Middle frontal gyrus (tissue), 1 donor: ENCODE data around the gene GUCY1A1.
"Not testable (repeated sequence)": the region's sequence is repeated elsewhere in the genome, so short reads cannot be mapped to it uniquely, and the experiment has no call there.

Experiments
- DNase-seq: peaks from one replicate; pipeline ENCODE4 v3.0.0-alpha.2; 2015; ENCODE audit warnings: low spot score; ENCODE audit errors: extremely low spot score

GUCY1A1 gene, protein sequence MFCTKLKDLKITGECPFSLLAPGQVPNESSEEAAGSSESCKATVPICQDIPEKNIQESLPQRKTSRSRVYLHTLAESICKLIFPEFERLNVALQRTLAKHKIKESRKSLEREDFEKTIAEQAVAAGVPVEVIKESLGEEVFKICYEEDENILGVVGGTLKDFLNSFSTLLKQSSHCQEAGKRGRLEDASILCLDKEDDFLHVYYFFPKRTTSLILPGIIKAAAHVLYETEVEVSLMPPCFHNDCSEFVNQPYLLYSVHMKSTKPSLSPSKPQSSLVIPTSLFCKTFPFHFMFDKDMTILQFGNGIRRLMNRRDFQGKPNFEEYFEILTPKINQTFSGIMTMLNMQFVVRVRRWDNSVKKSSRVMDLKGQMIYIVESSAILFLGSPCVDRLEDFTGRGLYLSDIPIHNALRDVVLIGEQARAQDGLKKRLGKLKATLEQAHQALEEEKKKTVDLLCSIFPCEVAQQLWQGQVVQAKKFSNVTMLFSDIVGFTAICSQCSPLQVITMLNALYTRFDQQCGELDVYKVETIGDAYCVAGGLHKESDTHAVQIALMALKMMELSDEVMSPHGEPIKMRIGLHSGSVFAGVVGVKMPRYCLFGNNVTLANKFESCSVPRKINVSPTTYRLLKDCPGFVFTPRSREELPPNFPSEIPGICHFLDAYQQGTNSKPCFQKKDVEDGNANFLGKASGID

DNA sequence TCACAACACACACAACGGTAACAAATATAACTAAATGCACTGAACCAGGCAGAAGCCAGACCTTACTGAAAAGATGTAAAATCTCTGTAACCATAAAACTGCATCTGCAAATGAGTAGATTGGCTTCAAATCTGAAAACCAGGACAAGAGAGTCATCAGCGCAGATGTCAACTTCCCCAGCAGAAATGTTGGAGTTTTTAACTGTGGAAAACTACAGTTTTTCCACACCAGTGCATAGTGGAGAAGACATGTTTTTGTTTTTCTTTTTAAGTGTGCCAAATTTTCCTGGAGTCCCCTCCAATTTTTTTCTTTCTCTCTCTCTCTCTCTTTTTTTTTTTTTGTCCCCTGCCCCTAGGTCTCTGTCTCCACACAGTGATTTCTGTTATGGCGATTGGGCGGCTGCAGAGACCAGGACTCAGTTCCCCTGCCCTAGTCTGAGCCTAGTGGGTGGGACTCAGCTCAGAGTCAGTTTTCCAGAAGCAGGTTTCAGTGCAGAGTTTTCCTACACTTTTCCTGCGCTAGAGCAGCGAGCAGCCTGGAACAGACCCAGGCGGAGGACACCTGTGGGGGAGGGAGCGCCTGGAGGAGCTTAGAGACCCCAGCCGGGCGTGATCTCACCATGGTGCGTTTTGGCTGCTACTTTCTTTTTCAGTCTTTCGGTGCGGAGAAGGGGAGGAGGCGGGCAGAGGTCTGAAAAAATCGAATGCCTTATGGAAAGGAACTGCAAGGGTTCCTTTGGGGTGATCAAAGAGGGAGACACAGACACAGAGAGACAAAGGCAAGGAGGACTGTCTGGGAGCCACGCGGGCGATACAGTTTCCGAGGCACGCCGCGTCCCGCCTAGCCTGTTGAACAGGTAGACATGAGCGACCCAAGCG lies at the start of gene GUCY1A1:
GUCY1A1 (plus strand) TSS at position 505 of the 878 bp plus-strand sequence. CDS start 30,020 bp downstream, outside the sequence.
- DNase-seq: no peak

DNA sequence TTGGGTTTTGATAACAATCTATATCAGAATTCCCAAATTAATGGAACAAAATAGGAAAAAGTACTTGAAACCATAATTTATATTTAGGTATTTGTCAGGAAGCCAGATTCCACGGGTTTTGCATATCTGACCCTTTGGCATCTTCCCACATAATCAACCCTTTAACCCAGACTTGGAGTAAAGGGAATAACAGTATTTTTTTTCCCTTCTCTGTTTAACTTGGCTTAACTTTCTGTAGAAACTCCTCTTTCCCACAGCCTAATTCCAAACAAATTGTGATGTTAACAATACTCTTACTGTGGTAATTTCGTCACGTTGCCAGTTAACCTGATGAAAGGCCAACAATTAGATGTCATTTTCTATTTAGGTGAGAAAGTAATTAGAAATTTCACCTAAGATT lies 49.4 kb upstream of the GUCY1A1 start:
- no peak for DNase-seq

DNA sequence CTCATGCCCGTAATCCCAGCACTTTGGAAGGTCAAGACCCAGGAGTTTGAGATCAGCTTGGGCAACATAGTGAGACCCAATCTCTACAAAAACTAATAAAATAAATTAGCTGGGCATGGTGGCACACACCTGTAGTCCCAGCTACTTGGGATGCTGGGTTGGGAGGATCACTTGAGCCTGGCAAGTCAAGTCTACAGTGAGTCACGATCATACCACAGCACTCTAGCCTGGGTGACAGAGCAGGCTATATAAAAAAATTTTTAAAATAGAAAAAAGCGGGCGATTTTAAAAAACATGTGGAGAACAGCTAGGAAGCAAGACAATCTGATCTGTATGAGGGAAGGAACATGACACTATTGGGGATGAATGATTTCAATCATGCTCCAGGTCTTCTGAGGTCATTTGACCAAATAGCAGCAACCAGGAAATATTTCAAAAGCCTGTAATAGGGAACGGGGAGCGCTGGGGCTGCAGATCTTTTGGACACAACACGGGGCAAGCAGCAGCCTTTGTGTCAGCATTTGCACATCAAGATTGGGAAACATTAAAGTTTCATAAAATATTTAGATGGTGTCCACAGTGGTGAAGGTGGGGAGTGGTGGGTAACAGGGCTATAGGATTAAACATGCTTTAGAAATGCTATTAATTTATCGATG lies 48.3 kb upstream of the GUCY1A1 start:
- DNase-seq: no peak

DNA sequence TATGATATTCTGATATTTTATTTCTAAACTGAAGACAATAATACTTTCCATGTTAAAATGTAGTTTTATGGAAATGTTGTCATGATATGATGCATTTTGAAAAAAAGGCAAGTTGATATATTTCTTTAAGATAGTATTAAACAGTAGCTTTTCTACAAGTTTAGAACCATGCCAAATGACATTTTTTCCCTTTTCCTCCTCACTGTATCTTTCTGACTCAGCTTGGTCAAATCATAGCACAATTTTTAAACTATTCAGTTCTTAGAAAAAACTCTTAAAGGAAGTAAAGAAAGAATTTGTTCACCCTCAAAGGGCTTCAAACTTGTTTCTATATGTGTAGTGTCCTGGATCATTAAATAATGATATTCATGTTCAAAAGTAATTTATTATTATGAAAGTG lies 46.0 kb upstream of the GUCY1A1 start:
- DNase-seq: no peak

DNA sequence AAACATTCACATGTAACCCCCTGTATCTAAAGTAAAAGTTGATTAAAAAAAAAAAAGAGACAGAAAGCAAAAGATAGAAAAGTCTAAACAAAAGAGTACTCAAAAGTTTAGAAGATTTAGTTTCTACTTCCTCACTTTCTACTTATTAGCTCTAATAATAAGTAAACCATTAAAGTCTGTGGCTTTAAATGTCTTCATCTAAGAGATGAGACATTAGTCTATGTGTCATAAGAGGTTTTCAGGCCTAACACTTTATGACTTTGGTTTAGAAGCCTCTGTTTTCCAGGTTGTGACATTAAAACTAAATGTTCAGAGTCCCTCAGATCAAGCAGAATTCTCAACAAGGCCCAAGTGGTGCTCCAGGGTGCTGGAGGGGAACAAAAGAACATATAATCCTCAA lies 42.2 kb upstream of the GUCY1A1 start:
- DNase-seq: no peak

DNA sequence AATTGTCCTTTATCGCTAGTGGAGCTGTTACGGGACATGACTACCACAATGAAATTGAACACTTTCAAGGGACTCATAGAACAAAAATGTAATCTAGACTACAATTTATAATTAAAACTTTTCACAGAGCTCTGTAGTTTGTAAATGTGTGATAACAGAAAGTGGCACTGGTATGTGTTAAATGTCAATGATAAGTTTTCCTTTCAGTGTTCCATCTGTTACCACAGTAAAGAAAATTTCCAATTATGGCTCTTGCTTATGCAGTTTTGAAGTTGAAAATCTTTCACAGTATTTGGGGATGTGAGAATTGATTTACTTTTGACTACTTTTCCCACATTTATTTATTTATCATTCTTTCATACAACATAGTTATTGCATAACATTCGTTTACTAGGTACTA lies 40.1 kb upstream of the GUCY1A1 start:
- no peak for DNase-seq

DNA sequence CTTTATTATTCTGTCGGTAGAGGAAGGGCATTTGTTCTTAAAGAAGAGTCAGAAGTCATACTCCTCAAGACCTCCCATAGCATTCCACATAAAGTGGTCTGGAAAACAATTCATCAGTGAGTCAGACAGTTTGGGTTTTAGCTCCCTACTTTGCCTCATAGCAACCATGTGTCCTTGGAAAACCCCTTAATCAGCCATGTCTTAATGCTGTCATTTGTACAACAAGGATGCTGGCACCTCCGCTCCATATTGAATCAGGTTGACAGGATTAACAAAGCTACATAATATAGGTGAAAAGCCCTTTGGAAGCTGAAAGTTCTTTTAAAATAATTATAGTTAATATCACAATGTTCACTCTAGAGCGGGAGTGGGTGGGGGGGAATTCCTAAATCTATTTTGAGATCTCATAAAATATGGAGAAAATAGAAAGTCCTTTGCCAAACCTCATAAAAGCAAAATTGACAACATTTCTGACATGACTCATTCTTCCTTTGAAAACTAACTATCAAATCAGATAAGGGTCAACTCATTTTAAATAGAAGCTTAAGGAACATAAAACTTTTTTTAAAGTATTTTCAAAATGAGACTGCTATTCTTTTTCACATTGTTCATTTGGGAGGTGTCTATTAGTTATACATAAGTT lies 37.3 kb upstream of the GUCY1A1 start:
- DNase-seq: no peak

DNA sequence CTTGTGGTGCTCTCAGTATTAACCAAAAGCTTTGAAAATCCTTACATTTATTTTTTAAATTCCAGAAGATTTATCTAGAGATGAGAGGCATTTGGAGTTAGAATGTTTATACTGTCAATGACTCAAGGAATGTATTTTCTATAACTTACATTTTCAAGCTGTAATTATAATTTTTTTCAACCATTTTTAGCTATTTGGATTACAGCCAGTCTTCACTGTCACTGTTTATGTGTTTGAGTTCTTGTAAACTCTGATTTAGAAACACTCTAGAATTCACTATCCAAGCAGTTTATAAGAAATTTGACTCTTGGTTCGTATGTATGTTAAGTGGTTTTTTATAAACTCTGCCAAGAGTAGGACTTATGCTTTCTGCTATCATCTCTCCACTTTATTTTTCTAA lies 36.7 kb upstream of the GUCY1A1 start:
- no peak for DNase-seq

DNA sequence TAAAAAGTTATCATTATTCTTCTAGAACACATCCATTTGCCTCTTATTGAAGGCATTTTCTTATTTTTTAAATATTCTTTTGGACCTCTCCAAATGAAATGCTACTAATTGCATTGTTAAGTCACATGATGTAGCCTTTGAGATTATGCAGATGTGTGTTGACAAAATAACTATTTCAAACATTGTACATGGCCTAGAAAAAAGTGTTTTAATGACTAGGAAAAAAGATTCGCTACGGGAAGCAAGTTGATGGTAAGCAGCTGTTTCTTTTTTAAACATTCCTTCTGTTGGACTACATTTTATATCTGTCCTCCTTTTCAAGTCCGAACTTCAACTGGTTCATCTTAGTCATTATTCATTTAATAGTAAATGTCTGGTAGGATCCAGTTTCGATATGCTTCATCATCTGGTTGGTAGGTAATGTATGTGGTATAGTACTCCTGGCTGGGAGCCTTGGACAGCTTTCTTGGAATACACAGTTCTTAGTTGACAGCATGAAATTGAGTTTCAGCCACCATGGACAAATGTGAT lies 34.3 kb upstream of the GUCY1A1 start:
- no peak for DNase-seq

DNA sequence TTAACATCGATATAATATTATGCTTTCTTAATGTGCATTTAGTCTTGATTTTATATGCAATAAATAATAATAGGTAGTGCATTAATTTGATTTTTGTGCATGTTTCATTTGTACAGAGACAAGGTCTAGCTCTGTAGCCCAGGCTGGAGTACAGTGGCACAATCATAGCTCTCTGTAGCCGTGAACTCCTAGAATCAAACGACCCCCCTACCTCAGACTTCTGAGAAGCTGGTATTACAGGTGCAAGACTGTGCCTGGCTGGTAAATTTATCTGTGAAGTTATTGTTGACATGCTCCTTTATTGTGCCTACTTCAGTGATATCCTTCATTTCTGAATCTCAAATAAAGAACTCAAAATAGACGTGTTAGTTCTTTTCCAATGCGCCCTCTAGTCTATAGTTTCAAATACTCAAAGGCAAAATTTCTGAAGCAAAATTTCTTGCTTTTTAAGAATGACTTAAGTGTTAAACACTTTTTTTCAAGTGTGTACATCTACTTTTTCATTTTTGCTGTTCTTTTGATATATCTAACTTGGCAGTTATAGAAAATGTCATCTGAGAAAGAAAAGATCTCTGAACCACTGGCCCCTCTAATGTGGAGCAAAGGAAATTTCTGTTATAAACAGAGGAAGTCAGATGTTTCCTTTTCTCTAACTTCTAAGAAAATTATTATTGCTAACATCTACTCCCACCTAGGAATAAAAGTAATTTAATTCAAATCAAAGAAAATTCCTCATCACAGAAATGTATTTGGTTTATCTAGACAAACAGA lies 28.3 kb upstream of the GUCY1A1 start:
- no peak for DNase-seq

DNA sequence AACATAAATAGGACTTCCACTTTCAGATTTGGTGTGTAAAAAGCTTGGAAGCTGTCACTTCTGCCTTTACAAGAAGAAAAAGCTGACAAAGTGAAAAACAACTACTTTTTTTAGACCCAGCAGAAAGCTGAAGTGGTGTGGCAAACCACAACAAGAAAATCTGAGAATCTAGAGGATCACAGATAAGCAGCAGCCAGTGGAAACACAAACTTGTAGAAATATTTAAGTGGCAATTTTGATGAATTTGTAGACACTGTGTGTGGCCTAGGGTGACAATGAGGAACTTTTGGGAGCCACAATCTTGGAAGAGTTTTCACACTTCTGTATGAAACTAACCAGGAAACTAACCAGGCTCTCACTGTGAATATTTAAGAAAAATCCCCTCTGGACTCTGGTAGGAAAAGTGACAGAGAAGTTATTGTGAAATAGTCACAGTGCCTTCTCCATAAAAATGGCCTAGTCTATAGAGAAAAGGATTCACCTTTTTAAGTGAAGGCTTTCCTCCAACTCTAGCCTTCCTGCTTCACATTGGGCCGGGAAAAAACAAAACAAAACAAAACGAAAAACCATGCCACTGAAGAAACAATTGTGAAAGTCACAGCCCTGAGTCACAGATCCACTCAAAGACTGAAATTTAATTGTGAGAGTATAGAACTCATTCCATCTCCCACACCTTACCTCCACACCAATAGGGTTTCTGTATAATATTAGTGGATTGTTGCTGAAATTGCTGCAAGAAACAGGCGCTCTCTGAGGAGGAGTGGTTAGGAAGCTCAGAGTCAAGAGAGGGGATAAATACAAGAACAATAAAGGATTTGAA lies 26.7 kb upstream of the GUCY1A1 start:
- no peak for DNase-seq

DNA sequence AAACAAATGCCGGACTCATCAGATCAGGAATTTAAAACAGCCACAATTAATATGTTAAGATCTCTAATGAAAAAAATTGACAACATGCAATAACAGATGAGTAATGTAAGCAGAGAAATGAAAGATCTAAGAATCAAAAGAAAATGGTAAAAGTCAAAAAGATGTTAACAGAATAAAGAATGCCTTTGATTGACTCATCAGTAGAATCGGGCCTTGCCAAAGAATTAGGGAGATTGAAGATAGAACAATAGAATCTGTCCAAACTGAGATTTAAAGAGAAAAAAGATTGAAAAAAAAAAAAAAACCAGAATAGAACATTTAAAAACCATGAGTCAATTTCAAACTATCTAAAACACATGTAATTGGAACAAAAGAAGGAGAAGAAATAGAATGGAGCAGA lies 25.9 kb upstream of the GUCY1A1 start:
- DNase-seq: no peak

DNA sequence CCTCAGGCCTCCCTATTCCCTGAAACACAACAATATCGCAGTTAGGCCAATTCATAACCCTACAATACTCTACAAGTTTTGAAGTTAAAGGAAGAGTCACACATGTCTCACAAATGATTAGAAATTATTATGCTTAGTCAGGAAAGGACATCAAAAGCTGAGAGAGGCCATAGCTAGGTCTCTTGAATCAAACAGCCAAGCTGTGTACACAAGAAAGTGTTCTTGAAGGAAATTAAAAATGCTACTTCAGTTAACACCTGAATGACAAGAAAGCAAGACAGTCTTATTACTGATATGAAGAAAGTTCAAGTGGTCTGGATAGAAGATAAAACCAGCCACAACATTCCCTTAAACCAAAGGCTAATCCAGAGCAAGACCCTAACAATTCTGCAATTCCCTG lies 23.6 kb upstream of the GUCY1A1 start:
- no peak for DNase-seq

DNA sequence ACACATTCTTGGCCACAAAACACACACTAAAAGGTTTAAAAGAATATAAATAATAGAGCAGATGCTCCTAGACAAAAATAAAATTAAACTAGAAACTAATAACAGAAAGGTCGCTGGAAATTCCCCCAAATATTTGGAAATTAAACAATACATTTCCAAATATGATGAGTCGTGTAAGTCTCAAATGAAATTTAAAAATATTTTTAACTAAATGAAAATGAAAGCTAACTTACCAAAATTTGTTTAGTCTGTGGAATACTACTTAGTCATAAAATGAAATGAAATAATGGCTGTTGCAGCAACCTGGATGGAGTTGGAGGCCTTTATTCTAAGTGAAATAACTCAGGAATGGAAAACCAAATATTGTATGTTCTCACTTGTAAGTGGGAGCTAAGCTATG lies 20.6 kb upstream of the GUCY1A1 start:
- DNase-seq: no peak

DNA sequence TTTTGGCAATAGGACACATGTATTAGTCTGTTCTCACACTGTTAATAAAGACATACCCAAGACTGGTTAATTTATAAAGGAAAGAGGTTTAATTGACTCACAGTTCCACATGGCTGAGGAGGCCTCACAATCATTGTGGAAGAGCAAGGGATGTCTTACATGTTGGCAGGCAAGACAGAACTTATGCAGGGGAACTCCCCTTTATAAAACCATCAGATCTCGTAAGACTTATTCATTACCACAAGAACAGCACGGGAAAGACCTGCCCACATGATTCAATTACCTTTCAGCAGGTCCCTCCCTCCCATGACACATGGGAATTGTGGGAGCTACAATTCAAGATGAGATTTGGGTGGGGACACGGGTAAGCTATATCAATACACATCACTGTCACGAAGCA lies 15.9 kb upstream of the GUCY1A1 start:
- not testable (repeated sequence) for DNase-seq

DNA sequence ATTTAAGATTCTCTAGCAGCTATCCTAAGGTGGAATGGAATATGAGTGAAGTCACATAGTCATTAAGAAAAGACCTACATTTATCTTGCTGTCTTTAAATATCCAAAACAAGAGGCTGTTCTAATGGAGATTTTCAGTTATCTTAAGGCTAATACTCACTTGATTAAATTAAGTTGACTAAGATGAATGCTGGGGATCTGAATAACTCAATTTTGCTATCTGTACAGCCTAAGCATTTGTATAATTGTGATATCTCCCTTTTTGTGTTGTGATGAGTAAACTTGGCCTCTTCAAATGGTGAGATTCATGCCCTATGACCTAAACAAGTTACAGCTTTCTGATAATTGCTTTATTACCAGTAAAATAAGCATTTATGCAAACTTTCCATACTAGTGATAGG lies 13.6 kb upstream of the GUCY1A1 start:
- no peak for DNase-seq

DNA sequence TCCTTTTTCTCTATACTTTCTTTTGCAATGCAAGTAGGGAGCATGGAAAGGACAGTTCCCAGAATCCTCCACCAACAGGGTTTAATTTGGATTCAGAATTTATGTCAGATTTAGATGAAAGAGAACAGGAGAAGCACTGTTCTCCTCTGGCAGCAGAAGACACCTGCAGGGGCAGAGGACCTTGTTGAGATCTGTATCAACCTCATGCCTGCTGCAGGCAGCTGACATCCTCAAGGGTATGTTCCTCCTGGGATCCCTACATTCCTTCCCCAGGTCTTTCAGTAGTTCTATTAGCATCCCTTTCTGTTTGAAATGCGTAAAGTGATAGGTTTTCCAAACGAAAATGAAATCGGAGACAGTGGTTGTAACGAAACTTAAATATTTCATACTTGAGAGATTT lies 10.6 kb upstream of the GUCY1A1 start:
- no peak for DNase-seq

DNA sequence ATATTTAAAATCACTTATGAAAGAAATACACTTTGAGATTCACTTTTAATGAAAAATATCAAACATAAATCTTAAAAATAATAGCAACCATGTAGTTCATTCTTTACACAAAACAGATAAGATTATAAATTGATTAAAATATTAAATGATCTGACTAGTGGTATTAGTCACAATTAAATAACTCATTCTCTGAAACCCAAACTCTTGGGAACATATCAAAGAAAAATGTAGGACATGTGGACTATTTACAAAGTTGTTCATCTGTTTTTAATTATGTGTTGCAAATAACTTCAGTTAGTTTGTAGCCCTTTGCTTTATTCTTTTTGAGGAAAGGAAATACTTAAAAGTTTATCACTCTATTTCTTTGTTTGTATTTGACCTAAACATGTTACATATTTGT lies 9.5 kb upstream of the GUCY1A1 start:
- DNase-seq: no peak
